HG03457 (cell line): Measurements from ENCODE around the gene HOXA6.

Experiments
- ATAC-seq: cut with Tn5 transposase; IDR thresholded peaks from one replicate; pipeline ENCODE4 v1.9.1; 2021; ENCODE audit warnings: moderate number of reproducible peaks; ENCODE audit not compliant: unreplicated experiment

The HOXA6 gene

GRCh38 chr7:27100694-27101170, 46.8 kb downstream of the HOXA6 start:
- no peak for ATAC-seq

- no peak for ATAC-seq
These were observed 47.9 kb downstream of the HOXA6 start for GRCh38 chr7:27099453-27100370.

- no peak for ATAC-seq
These were observed 48.8 kb downstream of the HOXA6 start for GRCh38 chr7:27098578-27099451.

- ATAC-seq = no peak
These were observed 49.6 kb downstream of the HOXA6 start for GRCh38 chr7:27097686-27098577.

GRCh38 chr7:27096768-27097514, 50.6 kb downstream of the HOXA6 start:
- no peak for ATAC-seq

GRCh38 chr7:27095897-27096767, 51.4 kb downstream of the HOXA6 start, which contains the start of gene HOXA1:
HOXA1 (minus strand) TSS chr7:27096000; CDS start chr7:27095912, 88 bp downstream.
- peak; percentile 94 for ATAC-seq
